Pons (tissue), 1 donor: ENCODE data around the gene VMO1.

Source experiments
- DNase-seq: peaks from one replicate; pipeline ENCODE4 v3.0.0-alpha.2; 2016; ENCODE audit warnings: low spot score

The VMO1 gene

DNA sequence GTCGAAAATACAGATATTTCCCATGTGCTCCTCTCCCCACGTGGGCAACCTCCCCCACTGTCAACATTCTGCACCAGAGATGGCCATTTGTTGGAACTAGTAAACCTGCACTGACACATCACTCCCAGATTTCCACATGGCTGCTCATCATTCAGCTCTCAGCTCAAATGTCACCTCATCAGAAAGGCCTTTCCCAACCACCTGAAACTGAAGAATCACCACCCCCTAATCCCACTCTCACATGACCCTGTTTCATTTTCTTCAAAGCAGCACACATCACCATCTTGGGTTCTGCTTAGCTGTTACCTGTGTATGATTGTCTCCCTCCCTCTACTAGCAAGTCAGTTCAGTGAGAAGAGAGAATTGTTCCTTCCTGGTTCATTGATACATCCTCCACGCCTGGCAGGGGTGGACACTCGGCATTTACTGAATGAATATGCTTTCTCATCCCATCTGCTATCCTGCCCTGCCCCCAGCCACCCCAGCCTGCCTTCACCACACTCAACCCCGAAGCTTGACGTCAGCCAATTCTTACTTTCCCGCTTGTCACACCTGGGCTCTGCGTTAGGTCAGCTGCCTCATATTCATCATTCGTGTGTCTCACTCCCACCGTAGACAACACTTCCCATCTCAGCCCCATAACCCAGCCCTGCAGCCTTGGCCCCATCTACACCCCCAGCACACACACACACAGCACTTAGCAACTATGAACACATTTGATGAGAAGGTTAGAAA lies 14.5 kb upstream of the VMO1 start:
- no peak for DNase-seq

DNA sequence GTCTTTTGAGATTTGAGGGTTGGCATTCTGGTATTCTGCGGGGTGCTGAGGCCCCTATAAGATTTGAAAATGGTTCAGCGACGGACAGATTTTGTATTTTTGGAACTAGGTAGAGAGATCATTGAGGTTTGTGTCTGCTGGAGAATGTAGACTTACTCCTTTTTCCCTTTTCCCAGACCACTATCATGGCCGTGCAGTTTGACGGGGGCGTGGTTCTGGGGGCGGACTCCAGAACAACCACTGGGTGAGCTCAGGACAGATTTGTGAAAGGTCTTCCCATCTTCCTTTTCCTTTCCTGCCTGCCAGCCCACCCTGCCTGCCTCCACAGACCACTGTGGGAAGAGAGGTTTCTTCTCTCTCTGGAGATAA lies 10.4 kb upstream of the VMO1 start:
- no peak for DNase-seq

DNA sequence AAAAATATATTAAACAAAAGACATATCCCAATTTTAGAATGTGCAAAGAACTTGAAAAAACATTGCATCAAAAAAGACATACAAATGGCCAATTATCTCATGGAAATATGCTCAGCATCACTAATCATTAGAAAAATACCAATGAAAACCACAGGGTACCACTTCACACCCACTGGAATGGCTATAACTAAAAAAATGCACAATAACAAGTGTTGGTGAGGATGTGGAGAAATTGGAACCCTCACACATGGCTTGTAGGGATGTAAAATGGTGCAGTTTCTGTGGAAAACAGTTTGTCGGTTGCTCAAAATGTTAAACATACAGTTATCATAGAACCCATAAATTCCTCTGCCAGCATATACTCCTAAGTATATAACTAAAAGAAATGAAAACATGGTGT lies 9.0 kb upstream of the VMO1 start:
- DNase-seq = no peak

DNA sequence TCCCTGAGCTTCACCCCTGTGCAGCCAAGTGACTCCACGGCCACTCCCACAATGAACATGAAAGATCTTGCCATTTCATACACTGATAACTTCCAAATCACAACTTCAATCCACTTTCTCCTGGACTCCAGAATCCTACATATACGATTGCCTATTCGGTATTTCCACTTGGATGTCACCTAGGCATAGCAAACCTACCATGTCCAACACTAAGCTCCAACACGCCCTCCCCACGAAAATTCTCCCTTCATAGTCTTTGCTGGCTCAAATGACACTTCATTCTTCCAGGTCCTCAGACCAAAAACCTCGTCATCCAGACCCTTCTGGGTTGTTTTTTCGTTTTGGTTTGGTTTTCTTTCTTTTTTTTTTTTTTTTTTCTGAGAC lies 4.5 kb upstream of the VMO1 start:
- DNase-seq = no peak

DNA sequence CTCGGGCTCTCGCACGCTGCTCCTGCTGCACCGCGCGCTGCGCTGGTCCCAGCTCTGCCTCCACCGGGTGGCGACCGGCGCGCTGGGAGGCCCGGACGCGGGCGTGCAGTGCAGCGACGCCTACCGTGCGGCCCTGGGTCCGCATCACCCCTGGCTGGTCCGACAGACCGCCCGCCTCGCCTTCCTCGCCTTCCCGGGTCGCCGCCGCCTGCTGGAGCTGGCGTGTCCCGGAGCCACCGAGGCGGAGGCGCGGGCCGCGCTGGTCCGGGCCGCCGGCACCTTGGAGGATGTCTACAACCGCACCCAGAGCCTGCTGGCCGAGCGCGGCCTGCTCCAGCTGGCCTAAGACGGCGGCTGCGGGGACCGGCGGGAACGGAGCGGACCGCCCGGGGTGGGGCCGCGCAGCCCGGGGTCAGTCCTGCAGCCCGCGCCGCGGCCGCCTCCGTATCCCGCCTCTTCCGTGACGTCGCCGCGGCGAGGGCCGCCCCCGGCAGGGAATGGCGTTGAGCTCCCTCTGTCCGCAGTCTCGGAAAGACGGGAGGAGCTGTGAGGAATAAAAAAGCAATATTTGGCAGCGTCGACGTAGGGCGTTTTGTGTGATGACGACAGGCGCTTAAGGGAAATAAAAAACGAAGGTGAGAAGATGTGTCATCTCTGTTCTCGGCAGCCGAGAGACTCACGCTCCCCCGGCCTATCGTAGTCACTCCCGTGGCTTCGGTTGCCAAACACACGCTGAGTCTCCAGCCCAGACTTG lies 4.0 kb upstream of the VMO1 start:
- DNase-seq = peak; percentile 82

DNA sequence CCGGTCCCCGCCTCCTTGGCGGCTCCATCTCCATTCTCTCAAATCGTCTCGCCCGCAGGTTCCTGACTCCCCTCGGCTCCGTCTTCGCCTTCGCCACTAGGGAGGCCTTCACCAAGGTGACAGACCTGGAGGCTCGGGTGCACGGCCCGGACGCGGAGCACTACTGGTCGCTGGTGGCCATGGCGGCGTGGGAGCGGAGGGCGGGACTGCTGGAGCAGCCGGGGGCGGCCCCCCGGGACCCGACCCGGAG lies 3.5 kb upstream of the VMO1 start:
- DNase-seq = no peak

DNA sequence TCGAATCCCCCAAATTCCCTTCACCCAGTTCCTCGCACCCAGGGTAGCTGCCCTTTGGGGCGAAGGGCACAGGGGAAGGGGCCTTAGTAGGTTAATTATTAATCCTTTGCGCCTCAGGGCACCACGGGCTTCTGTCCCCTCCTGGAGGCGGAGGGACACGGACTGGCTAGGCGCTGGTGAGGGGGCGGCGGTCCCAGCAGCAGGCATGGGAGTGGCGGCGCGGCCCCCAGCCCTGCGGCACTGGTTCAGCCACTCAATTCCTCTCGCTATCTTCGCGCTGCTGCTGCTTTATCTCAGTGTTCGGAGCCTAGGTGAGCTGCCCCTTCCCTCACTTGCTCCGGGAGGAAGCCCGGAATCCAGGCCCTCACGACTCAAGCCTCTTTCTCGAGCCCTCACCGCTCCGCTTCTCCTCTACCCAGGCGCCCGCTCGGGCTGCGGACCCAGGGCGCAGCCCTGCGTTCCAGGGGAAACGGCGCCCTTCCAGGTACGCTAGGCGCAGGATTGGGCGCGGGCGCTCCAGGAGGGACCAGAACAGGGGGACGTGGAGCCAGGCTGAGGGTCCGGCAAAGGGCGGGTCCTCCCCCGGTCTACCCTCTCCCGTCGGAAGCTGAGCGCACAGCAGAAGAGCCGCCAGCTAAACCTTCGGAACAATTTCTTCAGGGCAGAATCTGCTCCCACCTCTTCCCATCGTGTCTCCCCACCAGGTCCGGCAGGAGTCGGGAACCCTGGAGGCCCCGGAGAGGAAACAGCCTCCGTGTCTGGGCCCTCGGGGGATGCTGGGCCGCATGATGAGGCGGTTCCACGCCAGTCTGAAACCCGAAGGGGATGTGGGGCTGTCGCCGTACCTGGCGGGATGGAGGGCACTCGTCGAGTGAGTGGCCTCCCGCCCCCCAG lies 2.9 kb upstream of the VMO1 start, which contains the start of gene GLTPD2:
Gene GLTPD2, plus strand, starts transcription at position 158 of the 894 bp plus-strand sequence. Its CDS starts 48 bp downstream, at position 206.
- DNase-seq = no peak

DNA sequence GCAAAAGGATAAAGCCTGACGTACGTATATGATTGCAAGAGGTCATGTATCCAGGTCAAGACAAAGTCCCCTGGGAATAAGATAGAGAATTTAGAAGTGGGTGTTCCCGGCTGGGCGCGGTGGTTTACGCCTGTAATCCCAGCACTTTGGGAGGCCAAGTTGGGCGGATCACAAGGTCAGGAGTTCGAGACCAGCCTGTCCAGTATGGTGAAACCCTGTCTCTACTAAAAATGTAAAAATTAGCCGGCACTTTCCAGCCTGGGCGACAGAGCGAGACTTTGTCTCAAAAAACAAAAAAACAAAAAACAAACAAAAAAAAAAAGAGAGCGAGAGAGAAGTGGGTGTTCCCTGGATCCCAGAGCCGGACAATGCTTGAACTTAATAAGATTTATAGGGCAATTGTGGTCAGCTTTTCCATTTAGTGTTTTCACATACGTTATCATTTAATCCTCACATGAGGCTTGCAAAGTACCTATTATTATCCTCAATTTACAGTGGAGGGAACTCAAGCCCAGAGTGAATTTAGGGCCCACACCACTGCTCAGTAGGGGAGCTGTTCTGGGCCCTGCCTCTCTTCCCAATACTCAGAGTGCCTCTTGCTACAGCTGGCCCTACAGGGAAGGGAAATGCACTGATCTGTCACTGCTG lies 2.1 kb upstream of the VMO1 start:
- DNase-seq = no peak

DNA sequence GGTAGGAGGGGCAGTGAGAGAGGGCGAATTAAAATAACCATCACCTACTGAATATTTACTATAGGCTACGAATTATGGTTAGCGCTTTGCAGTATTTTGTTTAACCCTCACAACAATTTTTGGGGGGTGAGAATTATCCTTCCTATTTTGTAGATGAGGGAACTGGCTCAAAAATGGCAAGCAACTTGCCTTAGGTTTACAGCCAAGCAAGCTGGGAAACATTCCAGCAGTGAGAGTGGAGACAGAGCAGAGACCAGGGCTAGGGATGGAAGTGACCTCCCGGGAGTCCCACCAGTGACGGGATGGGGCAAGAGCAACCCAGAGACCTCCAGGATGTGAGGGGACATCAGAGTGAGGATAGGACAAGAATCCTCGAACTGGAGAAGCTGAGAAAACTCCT lies 352 bp upstream of the VMO1 start:
- no peak for DNase-seq

DNA sequence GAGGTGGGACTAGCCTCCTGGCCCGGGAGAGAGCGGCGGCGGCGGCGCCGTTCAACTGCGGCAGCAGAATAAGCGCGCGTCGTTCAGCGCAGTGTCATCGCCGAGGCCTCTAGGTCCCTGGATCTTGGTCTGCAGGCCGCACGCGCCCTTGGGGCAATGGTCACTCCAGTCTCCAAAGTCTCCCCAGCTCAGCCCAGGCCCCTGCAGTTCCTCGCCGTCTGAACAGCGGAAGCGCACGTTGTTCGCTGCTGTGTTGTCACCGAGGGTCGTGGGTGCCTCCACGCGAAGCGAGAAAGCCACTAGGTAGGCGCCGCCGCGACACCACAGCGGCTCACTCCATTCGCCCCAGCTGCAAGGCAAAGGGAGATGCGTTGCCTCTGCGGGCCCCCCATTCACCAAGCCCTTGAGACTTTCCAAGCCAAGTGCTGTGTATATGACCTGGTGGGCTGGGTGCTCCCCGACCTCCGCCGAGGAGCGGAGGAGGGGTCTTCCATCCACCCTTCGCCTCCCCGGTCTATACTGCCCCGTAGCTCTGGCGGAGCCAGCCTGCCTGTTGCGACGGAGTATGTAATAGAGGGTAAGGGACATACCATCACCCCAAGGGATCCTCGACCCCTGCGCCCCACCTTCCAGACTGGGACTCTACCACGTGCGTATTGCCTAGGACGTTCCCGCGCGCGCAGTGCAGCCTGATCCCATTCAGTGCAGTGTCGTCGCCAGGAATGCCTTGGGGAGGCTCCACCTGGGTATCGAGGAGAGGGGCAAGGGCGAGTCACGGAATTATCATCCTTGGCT lies 656 bp downstream of the VMO1 start:
- DNase-seq = no peak

DNA sequence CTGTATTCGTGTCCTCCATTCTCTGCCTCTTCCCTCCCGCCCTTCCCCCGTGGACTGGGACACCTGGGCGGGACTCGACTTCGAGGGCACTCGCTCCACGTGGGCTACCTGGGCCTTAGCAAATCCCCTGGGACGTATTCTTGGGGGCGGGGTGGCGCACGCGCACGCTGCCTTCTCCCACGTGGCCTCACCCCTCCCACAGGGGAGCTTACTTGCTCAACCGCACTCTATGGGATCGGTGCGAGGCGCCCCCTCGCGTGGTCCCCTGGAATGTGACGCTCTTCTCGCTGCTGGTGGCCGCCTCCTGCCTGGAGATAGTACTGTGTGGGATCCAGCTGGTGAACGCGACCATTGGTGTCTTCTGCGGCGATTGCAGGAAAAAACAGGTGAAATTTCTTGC lies 3.5 kb downstream of the VMO1 start:
- DNase-seq = no peak

DNA sequence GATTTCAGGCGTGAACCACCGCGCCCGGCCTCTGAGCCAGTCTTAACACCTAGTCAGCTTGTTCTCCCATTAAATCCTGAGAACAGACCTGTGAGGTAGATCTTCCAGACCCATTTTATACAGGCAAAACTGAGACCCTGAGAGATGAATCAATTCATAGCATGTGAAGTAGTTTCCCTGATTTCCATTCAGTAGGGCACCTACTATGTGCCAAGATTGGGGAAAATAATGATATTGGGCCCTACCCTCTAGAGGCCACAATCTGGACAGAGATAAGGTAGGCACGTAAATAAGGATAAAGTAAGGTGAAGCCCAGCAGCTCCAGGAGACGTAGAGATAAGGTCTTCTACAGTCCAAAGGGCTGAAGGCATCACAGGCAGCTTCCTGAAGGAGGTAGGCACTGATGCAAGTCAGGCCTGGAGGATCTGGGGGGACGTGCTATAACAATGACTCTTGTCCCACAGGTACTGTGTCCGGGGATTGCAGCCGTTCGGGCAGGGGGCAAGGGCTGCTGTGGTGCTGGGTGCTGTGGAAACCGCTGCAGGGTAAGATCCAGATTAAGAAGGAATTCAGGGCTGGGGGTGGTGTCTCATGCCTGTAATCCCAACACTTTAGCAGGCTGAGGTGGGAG lies 5.7 kb downstream of the VMO1 start:
- no peak for DNase-seq

DNA sequence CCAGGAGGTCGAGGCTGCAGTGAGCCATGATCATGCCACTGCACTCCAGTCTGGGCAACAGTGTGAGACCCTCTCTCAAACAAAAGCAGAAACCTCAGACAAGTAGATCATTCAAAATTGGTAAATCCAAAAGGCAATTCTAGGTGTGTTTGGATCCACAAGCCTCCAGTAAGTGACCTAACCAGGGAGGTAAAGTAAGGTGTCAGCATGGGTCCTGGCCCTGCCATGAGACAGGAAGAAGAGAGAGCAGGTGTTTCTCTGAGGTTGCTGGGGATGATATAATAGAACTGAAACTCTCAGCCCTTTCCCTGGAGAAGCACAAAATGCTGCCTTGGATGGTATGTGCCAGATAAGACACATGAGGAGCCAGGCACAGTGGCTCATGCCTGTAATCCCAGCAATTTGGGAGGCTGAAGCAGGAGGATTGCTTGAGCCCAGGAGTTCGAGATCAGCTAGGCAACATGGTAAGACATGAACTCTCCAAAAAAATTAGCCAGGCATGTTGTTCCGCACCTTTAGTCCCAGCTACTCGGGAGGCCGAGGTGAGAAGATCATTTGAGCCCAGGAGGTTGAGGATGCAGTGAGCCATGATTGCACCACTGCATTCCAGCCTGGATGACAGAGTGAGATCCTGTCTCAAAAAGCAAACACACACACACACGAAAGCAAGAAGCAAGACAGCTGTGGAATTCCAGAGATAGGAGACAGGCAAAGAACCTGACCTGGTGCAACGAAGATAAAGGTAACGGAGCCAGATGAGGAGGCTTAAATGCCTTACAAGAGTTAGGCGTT lies 8.0 kb downstream of the VMO1 start:
- DNase-seq = no peak

DNA sequence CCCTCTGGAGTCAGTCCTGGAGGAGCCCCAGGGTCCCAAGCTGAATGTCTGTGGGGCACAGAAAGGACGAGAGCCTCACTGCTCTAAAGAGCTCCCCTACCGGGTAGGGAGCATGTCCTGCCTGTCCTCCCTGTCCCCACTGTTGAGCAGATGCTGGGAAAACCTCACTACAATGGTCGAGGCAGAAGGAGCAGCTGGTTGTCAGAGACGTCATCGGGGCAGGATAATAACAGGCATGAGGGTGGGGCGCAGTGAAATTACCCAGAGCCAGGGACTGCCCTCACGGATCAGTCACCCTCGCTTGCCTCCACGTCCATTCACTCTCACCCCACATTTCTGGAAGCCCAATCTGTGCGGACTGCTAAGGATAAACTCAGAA lies 13.9 kb downstream of the VMO1 start:
- no peak for DNase-seq

DNA sequence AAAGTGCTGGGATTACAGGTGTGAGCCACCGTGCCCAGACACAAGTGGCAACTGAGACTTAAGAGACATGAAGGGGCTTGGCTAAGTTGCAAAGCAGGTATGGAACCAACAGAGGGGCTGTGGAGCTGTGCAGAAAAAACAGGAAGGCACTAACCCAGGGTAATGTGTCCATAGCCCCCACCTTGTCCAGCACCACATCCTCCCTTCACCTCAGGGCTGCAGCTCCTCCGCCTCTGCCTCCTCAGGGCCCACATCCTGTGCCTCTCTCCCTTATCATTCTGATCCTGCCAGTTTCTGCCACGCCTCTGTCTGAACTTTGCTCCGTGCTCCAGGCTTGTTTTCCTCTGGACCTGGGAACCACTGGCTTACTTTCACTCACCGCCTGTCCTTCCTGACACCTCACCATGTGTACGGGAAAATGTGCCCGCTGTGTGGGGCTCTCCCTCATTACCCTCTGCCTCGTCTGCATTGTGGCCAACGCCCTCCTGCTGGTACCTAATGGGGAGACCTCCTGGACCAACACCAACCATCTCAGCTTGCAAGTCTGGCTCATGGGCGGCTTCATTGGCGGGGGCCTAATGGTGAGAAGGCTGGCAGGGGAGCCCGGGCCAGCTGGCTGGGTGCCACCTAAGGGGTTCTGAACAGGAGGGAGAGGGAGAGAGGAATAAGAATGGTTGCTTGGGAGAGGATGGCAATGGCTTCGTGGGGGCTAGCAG lies 14.5 kb downstream of the VMO1 start, which contains the start of gene TM4SF5:
Gene TM4SF5, plus strand, starts transcription at position 368 of the 716 bp plus-strand sequence. Its CDS starts 37 bp downstream, at position 405.
- no peak for DNase-seq

DNA sequence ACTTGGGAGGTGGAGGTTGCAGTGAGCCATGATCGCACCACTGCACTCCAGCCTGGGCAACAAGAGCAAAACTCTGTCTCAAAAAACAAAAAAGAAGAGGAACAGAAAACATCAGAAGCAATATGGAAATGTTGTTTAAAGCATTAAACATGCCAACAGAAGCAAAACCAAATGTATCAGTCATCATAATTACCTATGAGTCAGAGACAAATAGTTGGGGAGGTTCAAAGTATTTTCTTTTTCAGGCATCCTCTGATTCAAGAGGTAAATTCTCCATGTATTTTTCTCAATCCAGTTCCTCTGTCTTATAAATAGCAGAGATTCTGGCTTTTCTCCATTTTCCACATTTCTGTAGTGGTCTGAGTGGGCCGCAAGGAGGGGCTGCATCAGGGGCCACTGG lies 16.5 kb downstream of the VMO1 start:
- no peak for DNase-seq

DNA sequence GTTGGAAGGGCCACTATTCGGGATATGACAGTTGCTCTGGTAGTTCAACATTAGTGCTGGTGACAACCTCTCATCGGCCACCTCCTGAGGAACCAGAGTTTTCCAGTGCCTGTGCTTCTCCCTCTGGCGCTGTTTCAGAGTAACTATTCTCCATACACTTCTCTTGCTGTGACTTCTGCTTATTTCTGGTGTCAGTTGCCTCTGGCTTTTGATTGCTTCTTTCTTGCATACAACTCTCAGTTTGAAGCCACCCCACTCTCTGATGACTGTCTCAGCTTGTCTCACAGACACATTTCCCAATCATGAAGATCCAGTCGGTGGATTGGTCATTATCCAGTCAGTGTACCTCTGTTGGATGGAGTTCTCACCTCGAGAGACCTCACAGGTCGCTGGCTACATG lies 17.9 kb downstream of the VMO1 start:
- peak; percentile 31 for DNase-seq

DNA sequence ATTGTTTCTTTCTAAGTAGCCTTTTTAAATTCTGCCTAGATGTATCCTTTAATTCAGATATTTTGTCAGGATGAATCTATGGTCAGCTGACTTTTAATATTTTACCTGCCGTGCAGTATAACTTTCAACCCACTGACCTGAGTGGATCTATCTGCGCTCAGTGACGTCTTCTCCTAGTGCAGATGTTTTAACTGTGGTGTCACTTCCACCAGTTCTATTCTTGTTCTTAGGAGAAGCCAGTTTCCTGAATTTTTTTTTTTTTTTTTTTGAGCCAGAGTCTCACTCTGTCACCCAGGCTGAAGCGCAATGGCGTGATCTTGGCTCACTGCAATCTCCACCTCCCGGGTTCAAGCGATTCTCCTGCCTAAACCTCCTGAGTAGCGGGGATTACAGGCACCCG lies 19.4 kb downstream of the VMO1 start:
- DNase-seq = no peak

DNA sequence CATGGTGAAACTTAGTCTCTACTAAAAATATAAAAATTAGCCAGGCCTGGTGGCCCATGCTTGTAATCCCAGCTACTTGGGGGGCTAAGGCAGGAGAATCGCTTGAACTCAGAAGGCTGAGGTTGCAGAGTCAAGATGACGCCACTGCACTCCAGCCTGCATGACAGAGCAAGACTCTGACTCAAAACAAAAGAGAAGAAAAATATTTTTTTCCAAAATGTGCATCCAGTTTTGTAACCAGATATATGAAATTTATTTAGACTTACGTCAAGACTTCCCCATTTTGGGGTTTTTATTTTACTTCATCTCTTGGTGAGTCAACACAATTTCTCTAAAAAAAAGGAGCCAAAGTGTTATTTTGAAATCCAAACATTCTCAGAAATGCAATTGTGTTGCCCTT lies 20.0 kb downstream of the VMO1 start:
- no peak for DNase-seq

DNA sequence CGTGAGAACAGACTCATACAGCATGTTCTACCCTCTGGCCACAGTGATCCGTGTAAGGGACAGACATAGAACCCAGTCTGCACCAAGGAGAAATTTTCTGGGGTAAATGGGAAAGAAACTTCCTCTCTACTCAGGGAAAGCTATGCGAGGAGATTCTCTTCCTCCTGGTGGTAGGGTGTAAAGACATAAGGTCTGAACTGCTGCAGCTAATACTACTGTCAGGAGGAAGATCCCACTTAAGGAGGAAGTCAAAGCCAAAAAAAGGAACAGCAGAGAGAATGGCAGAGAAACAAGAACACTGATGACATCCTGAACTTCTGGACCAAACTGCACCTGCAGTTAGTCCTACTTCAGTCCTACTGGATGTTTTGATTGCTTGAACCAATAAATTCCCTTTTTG lies 21.6 kb downstream of the VMO1 start:
- DNase-seq = peak; percentile 84
